Gastrocnemius medialis (tissue), 4 donors: Measurements from ENCODE around the gene ERO1B. TPM values are rescaled to one million over a fixed set of nuclear protein-coding genes. Genes with fewer than 3 reads are reported as not detected.

Experiments
- ATAC-seq, 2 donors: fragments of 150-250 bp; one replicate each; pipeline ENCODE4 v1.9.1; 2016
- DNase-seq, 2 donors: peaks; one replicate each; pipeline ENCODE4 v3.0.0-alpha.2; 2019
- H3K27ac ChIP-seq, 4 donors: fragments of 200-600 bp; sonication (generic); 1 replicate in 1 of 4; 2 replicates in 3 of 4; pipeline ENCODE4 v1.5.1; 2016 to 2018; ENCODE audit warnings: mild to moderate bottlenecking in 2 of 4, moderate library complexity in 1 of 4
- H3K27me3 ChIP-seq, 3 donors: fragments of 200-600 bp; sonication (generic) in 2 of 3; 1 replicate in 1 of 3; 2 replicates in 2 of 3; pipeline versions ENCODE4 v1.5.1 to v1.6.0; 2016 to 2019; ENCODE audit warnings: mild to moderate bottlenecking in 1 of 3, moderate library complexity in 1 of 3
- H3K36me3 ChIP-seq, 2 donors: fragments of 200-600 bp; sonication (generic) in 1 of 2; one replicate each; pipeline ENCODE4 v1.5.1; 2017 to 2018
- H3K4me1 ChIP-seq, 2 donors: fragments of 200-600 bp; sonication (generic) in 1 of 2; one replicate each; pipeline ENCODE4 v1.5.1; 2016 to 2017; ENCODE audit warnings: mild to moderate bottlenecking in 2 of 2
- H3K4me3 ChIP-seq, 4 donors: fragments of 200-600 bp; sonication (generic) in 3 of 4; 1 replicate in 1 of 4; 2 replicates in 3 of 4; pipeline ENCODE4 v1.5.1; 2016 to 2019; ENCODE audit warnings: mild to moderate bottlenecking in 2 of 4
- H3K9me3 ChIP-seq, 3 donors: fragments of 200-600 bp; sonication (generic) in 2 of 3; 1 replicate in 1 of 3; 2 replicates in 2 of 3; pipeline ENCODE4 v1.5.1; 2016 to 2019
- CTCF ChIP-seq, 5 experiments: fragments of 450-650 bp in 3 of 5; fragments of 200-600 bp in 2 of 5; sonication (generic) in 2 of 5; IDR thresholded peaks in 4 of 5; conservative IDR thresholded peaks in 1 of 5; 1 replicate in 4 of 5; 2 replicates in 1 of 5; pipeline ENCODE4 v1.5.1; 2016 to 2019; ENCODE audit warnings: antibody characterized with exemption in 5 of 5, mild to moderate bottlenecking in 3 of 5, moderate library complexity in 3 of 5
- POLR2A ChIP-seq, 2 donors: fragments of 450-650 bp; IDR thresholded peaks; one replicate each; pipeline ENCODE4 v1.6.1; 2017; ENCODE audit warnings: antibody characterized with exemption in 2 of 2, mild to moderate bottlenecking in 2 of 2, moderate library complexity in 2 of 2
- in situ Hi-C, 4 donors: fragments of 200-750 bp; cut with MboI; loops; one replicate each; pipeline versions ENCODE4 v1.15.0 to v1.8.0; 2017; ENCODE audit warnings: low sequenced_read_pairs in 4 of 4
- intact Hi-C: fragments of 100-400 bp; cut with DNase I; formaldehyde crosslinking; loops from one replicate; pipeline ENCODE4 v1.15.1; 2023; ENCODE audit warnings: low total_unique reads
- total RNA-seq, 4 donors: library from RNA; depleted of rRNA; stranded (reverse); fragments of >200 nt; gene quantifications; one replicate each; pipeline versions ENCODE4 v1.1.0 to v1.2.3, GENCODE V29; 2016

ERO1B gene
- total RNA-seq, 4 donors from 2014 or later = 3.6 to 10.2 (median 5.8) TPM

GRCh38 chr1:236213534-236213933, 68.2 kb downstream of the ERO1B start:
- ATAC-seq (no peak), DNase-seq (no peak)
- peaks cover 0 to 12% of the 10 kb centered on the region in 2 donors for H3K36me3 ChIP-seq
- no peak overlapping the region for H3K27ac ChIP-seq
- no peak overlapping the region for H3K4me3 ChIP-seq
- no peaks in the 10 kb centered on the region for H3K4me1 ChIP-seq
- no peak for TF ChIP-seq POLR2A (IDR thresholded peaks at IDR 0.05)
- no peak for TF ChIP-seq CTCF (IDR thresholded peaks at IDR 0.05 in 4 of 5, conservative IDR thresholded peaks at IDR 0.05 in 1 of 5)
- no peaks in the 10 kb centered on the region for H3K9me3 ChIP-seq
- in situ Hi-C loops (no loop called here), intact Hi-C loops (no loop called here)
- no peaks in the 10 kb centered on the region for H3K27me3 ChIP-seq

- ATAC-seq = no peak
- TF ChIP-seq CTCF (IDR thresholded peaks at IDR 0.05 in 4 of 5, conservative IDR thresholded peaks at IDR 0.05 in 1 of 5) (no peak), POLR2A (IDR thresholded peaks at IDR 0.05) (no peak)
- Histone ChIP-seq H3K36me3 (peaks cover 0 to 6% of the 10 kb centered on the region in 2 donors), H3K4me1 (no peaks in the 10 kb centered on the region), H3K4me3 (no peak overlapping the region), H3K27ac (no peak overlapping the region), H3K9me3 (no peaks in the 10 kb centered on the region), H3K27me3 (no peaks in the 10 kb centered on the region)
- in situ Hi-C loops (no loop called here), intact Hi-C loops (no loop called here)
- DNase-seq = no peak
Observed at GRCh38 chr1:236211815-236212214, 69.9 kb downstream of the ERO1B start.

- TF ChIP-seq CTCF (IDR thresholded peaks at IDR 0.05 in 4 of 5, conservative IDR thresholded peaks at IDR 0.05 in 1 of 5) (no peak), POLR2A (IDR thresholded peaks at IDR 0.05) (no peak)
- Histone ChIP-seq H3K27ac (no peak overlapping the region), H3K36me3 (peaks cover 0 to 6% of the 10 kb centered on the region in 2 donors), H3K9me3 (no peaks in the 10 kb centered on the region), H3K4me3 (no peak overlapping the region), H3K27me3 (no peaks in the 10 kb centered on the region), H3K4me1 (no peaks in the 10 kb centered on the region)
- DNase-seq (no peak), ATAC-seq (no peak)
- in situ Hi-C loops = no loop called here
- intact Hi-C loops = no loop called here
Observed at GRCh38 chr1:236209713-236210112, 72.0 kb downstream of the ERO1B start.

GRCh38 chr1:236209185-236209584, 72.6 kb downstream of the ERO1B start:
- H3K9me3 ChIP-seq = no peaks in the 10 kb centered on the region
- H3K4me3 ChIP-seq = no peak overlapping the region
- intact Hi-C loops (no loop called here), in situ Hi-C loops (no loop called here)
- no peaks in the 10 kb centered on the region for H3K27me3 ChIP-seq
- ATAC-seq = no peak
- TF ChIP-seq POLR2A (IDR thresholded peaks at IDR 0.05) = no peak
- no peak for TF ChIP-seq CTCF (IDR thresholded peaks at IDR 0.05 in 4 of 5, conservative IDR thresholded peaks at IDR 0.05 in 1 of 5)
- H3K27ac ChIP-seq = no peak overlapping the region
- H3K36me3 ChIP-seq = peaks cover 0 to 2% of the 10 kb centered on the region in 2 donors
- no peaks in the 10 kb centered on the region for H3K4me1 ChIP-seq
- DNase-seq = no peak

GRCh38 chr1:236207569-236207968, 74.2 kb downstream of the ERO1B start:
- Histone ChIP-seq H3K4me3 (no peak overlapping the region), H3K36me3 (no peaks in the 10 kb centered on the region), H3K4me1 (no peaks in the 10 kb centered on the region), H3K27ac (no peak overlapping the region), H3K9me3 (no peaks in the 10 kb centered on the region), H3K27me3 (no peaks in the 10 kb centered on the region)
- ATAC-seq (no peak), DNase-seq (no peak)
- in situ Hi-C loops (no loop called here), intact Hi-C loops (no loop called here)
- no peak for TF ChIP-seq POLR2A (IDR thresholded peaks at IDR 0.05)
- no peak for TF ChIP-seq CTCF (IDR thresholded peaks at IDR 0.05 in 4 of 5, conservative IDR thresholded peaks at IDR 0.05 in 1 of 5)
